Neural progenitor cell (in vitro differentiated cells): ENCODE measurements around the gene SEL1L3. TPM values are rescaled to one million over a fixed set of nuclear protein-coding genes. Genes with fewer than 3 reads are reported as not detected.

Experiments used
- DNase-seq: peaks from one replicate; pipeline ENCODE4 v3.0.0-alpha.2; 2016; ENCODE audit warnings: low spot score
- H2AFZ ChIP-seq: fragments of 200-600 bp; sonication (generic); replicated peaks from 2 replicates; pipeline ENCODE4 v1.6.1; 2016; ENCODE audit warnings: antibody characterized with exemption
- H3F3A ChIP-seq: fragments of 200-600 bp; sonication (generic); 2 replicates; pipeline ENCODE4 v1.6.1; 2016; ENCODE audit warnings: antibody characterized with exemption, low read depth
- H3K27ac ChIP-seq: fragments of 200-600 bp; sonication (generic); 2 replicates; pipeline ENCODE4 v1.5.1; 2016; ENCODE audit warnings: mild to moderate bottlenecking
- H3K27me3 ChIP-seq: fragments of 200-600 bp; sonication (generic); 2 replicates; pipeline ENCODE4 v1.6.1; 2016; ENCODE audit warnings: mild to moderate bottlenecking, moderate library complexity
- H3K36me3 ChIP-seq: fragments of 200-600 bp; sonication (generic); 2 replicates; pipeline ENCODE4 v1.5.1; 2016
- H3K4me1 ChIP-seq: fragments of 200-600 bp; sonication (generic); 2 replicates; pipeline ENCODE4 v1.6.1; 2016; ENCODE audit warnings: mixed run types
- H3K4me2 ChIP-seq: fragments of 200-600 bp; sonication (generic); 2 replicates; pipeline ENCODE4 v1.6.1; 2016
- H3K4me3 ChIP-seq: fragments of 200-600 bp; sonication (generic); 2 replicates; pipeline ENCODE4 v1.5.1; 2016
- H3K79me2 ChIP-seq: fragments of 200-600 bp; sonication (generic); 2 replicates; pipeline ENCODE4 v1.6.1; 2016; ENCODE audit warnings: low read depth
- H3K9ac ChIP-seq: fragments of 200-600 bp; sonication (generic); 2 replicates; pipeline ENCODE4 v1.6.1; 2016
- H3K9me3 ChIP-seq: fragments of 200-600 bp; sonication (generic); 2 replicates; pipeline ENCODE4 v1.5.1; 2016; ENCODE audit warnings: low read depth
- H4K20me1 ChIP-seq: fragments of 200-600 bp; sonication (generic); 2 replicates; pipeline ENCODE4 v1.6.1; 2016; ENCODE audit warnings: low read depth
- H3K27ac Mint-ChIP-seq: 3 replicates; pipeline ENCODE4 v1.8.0; 2021; ENCODE audit warnings: mixed read lengths
- H3K27me3 Mint-ChIP-seq: 2 replicates; pipeline ENCODE4 v1.8.0; 2022; ENCODE audit warnings: low read depth, mild to moderate bottlenecking, inconsistent platforms, moderate library complexity, mixed read lengths; ENCODE audit not compliant: insufficient read depth
- H3K36me3 Mint-ChIP-seq: 3 replicates; pipeline ENCODE4 v1.8.0; 2021; ENCODE audit warnings: mixed read lengths
- H3K4me1 Mint-ChIP-seq: 3 replicates; pipeline ENCODE4 v1.8.0; 2021; ENCODE audit warnings: mixed read lengths
- H3K4me3 Mint-ChIP-seq: 3 replicates; pipeline ENCODE4 v1.8.0; 2021; ENCODE audit warnings: mild to moderate bottlenecking, moderate library complexity, mixed read lengths
- H3K9me3 Mint-ChIP-seq: 3 replicates; pipeline ENCODE4 v1.8.0; 2020; ENCODE audit warnings: mixed read lengths
- CTCF ChIP-seq: fragments of 200-600 bp; sonication (generic); IDR thresholded peaks from 2 replicates; pipeline ENCODE4 v1.5.1; 2017; ENCODE audit warnings: antibody characterized with exemption, mild to moderate bottlenecking
- EZH2 ChIP-seq: fragments of 200-600 bp; sonication (generic); IDR thresholded peaks from 2 replicates; pipeline ENCODE4 v1.6.1; 2017; ENCODE audit warnings: antibody characterized with exemption, mild to moderate bottlenecking, moderate library complexity
- EZH2phosphoT487 ChIP-seq: fragments of 200-600 bp; sonication (generic); IDR thresholded peaks from 2 replicates; pipeline ENCODE4 v1.6.1; 2017; ENCODE audit warnings: antibody characterized with exemption
- total RNA-seq: library from RNA; depleted of rRNA; stranded (reverse); fragments of >200 nt; gene quantifications from 2 replicates; pipeline ENCODE4 v1.2.3, GENCODE V29; 2015; ENCODE audit warnings: low replicate concordance

Gene SEL1L3
- total RNA-seq, 1 donor from 2014 or later = 87.2 TPM

GRCh38 chr4:25729564-25729963, 133.2 kb downstream of the SEL1L3 start:
- H3K27me3 ChIP-seq = no peaks in the 10 kb centered on the region
- H3K4me3 ChIP-seq = no peak overlapping the region
- H3K27ac ChIP-seq = no peak overlapping the region
- H3K4me1 ChIP-seq = no peaks in the 10 kb centered on the region
- H3K9me3 Mint-ChIP-seq = no peaks in the 10 kb centered on the region
- peaks cover 8% of the 10 kb centered on the region for H3K4me1 Mint-ChIP-seq
- H3K27me3 Mint-ChIP-seq = peaks cover 5% of the 10 kb centered on the region
- no peak overlapping the region for H3K4me2 ChIP-seq
- H3K36me3 Mint-ChIP-seq = no peaks in the 10 kb centered on the region
- no peak overlapping the region for H3K4me3 Mint-ChIP-seq
- H3K27ac Mint-ChIP-seq = no peak overlapping the region
- TF ChIP-seq EZH2 = no peak
- no peak for TF ChIP-seq CTCF
- TF ChIP-seq EZH2phosphoT487 = no peak
- no peak for DNase-seq
- no peaks in the 10 kb centered on the region for H3K36me3 ChIP-seq
- H3K79me2 ChIP-seq = no peaks in the 10 kb centered on the region
- H3F3A ChIP-seq = no peaks in the 10 kb centered on the region
- H3K9ac ChIP-seq = no peak overlapping the region
- no peaks in the 10 kb centered on the region for H3K9me3 ChIP-seq
- no peak overlapping the region for H2AFZ ChIP-seq
- no peaks in the 10 kb centered on the region for H4K20me1 ChIP-seq

- Mint-ChIP-seq H3K27me3 (peaks cover 3% of the 10 kb centered on the region), H3K9me3 (no peaks in the 10 kb centered on the region), H3K36me3 (no peaks in the 10 kb centered on the region), H3K4me1 (peaks cover 8% of the 10 kb centered on the region), H3K27ac (no peak overlapping the region), H3K4me3 (no peak overlapping the region)
- no peaks in the 10 kb centered on the region for H3F3A ChIP-seq
- no peak for DNase-seq
- H2AFZ ChIP-seq = no peak overlapping the region
- no peak overlapping the region for H3K27ac ChIP-seq
- H3K4me1 ChIP-seq = no peaks in the 10 kb centered on the region
- no peaks in the 10 kb centered on the region for H4K20me1 ChIP-seq
- no peaks in the 10 kb centered on the region for H3K27me3 ChIP-seq
- no peaks in the 10 kb centered on the region for H3K79me2 ChIP-seq
- no peak overlapping the region for H3K4me3 ChIP-seq
- no peak overlapping the region for H3K9ac ChIP-seq
- TF ChIP-seq CTCF (no peak), EZH2phosphoT487 (no peak), EZH2 (no peak)
- H3K9me3 ChIP-seq = no peaks in the 10 kb centered on the region
- H3K4me2 ChIP-seq = no peak overlapping the region
- H3K36me3 ChIP-seq = no peaks in the 10 kb centered on the region
Measured at GRCh38 chr4:25728886-25729285, 133.9 kb downstream of the SEL1L3 start.

- Mint-ChIP-seq H3K36me3 (no peaks in the 10 kb centered on the region), H3K4me3 (no peak overlapping the region), H3K4me1 (peaks cover 8% of the 10 kb centered on the region), H3K27me3 (peaks cover 3% of the 10 kb centered on the region), H3K9me3 (no peaks in the 10 kb centered on the region), H3K27ac (no peak overlapping the region)
- H3K27me3 ChIP-seq = no peaks in the 10 kb centered on the region
- H4K20me1 ChIP-seq = no peaks in the 10 kb centered on the region
- no peaks in the 10 kb centered on the region for H3K4me1 ChIP-seq
- TF ChIP-seq EZH2phosphoT487 (no peak), CTCF (no peak), EZH2 (no peak)
- no peak for DNase-seq
- H3K36me3 ChIP-seq = no peaks in the 10 kb centered on the region
- no peak overlapping the region for H3K9ac ChIP-seq
- no peak overlapping the region for H3K4me3 ChIP-seq
- no peak overlapping the region for H2AFZ ChIP-seq
- H3F3A ChIP-seq = no peaks in the 10 kb centered on the region
- H3K9me3 ChIP-seq = no peaks in the 10 kb centered on the region
- H3K4me2 ChIP-seq = no peak overlapping the region
- H3K79me2 ChIP-seq = no peaks in the 10 kb centered on the region
- H3K27ac ChIP-seq = no peak overlapping the region
Measured at GRCh38 chr4:25727711-25728493, 134.9 kb downstream of the SEL1L3 start.
